Measurements from ENCODE around the gene RRP12.

The RRP12 gene

DNA sequence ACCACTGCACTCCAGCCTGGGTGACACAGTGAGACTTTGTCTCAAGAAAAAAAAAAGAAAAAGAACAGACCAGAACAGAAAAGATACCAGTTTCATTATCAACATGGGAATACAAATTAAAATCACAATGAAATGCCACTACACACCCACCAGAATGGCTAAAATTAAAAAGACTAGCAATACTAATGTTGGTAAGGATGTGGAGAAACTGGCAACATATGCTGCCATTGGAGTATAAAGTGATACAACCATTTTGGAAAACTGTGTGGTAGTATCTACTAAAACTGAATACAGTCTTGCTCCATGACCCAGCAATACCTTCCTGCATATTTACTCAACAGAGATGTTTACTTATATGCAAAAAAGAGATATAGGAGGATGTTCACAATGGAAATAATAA, 2.9 kb upstream of the RRP12 start:
- no peaks in the 10 kb centered on the region for H3K4me1 ChIP-seq
- H3K36me3 ChIP-seq, result peaks cover 2% of the 10 kb centered on the region; the same call in 1 of the 2 replicates
- TF ChIP-seq, protein P1, sequence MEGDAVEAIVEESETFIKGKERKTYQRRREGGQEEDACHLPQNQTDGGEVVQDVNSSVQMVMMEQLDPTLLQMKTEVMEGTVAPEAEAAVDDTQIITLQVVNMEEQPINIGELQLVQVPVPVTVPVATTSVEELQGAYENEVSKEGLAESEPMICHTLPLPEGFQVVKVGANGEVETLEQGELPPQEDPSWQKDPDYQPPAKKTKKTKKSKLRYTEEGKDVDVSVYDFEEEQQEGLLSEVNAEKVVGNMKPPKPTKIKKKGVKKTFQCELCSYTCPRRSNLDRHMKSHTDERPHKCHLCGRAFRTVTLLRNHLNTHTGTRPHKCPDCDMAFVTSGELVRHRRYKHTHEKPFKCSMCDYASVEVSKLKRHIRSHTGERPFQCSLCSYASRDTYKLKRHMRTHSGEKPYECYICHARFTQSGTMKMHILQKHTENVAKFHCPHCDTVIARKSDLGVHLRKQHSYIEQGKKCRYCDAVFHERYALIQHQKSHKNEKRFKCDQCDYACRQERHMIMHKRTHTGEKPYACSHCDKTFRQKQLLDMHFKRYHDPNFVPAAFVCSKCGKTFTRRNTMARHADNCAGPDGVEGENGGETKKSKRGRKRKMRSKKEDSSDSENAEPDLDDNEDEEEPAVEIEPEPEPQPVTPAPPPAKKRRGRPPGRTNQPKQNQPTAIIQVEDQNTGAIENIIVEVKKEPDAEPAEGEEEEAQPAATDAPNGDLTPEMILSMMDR (IDR thresholded peaks at IDR 0.05; ENCODE audit: low read depth, low read length), result no peak
- H3K4me3 ChIP-seq (ENCODE audit: low read depth, low read length), result no peak overlapping the region
- no peaks in the 10 kb centered on the region for H3K9me3 ChIP-seq
- DNase-seq, result no peak
- H3K27me3 ChIP-seq, result no peaks in the 10 kb centered on the region

DNA sequence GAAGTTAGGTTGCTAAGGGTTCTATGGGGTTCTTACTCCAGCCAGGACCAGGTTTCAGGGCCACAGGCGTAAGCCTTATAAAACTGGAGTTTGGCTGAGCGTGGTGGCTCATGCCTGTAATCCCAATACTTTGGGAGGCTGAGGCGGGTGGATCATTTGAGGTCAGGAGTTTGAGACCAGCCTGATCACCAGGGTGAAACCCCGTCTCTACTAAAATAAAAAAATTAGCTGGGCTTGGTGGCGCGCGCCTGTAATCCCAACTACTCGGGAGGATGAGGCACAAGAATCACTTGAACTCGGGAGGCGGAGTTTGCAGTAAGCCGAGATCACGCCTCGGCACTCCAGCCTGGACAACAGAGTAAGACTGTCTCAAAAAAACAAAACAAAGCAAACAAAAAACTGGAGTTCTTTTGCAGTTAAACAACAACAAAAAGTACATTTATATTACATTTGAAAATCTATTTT, 347 bp upstream of the RRP12 start:
- TF ChIP-seq, protein P1 (IDR thresholded peaks at IDR 0.05; ENCODE audit: low read depth, low read length), result no peak
- Histone ChIP-seq H3K9me3 (no peaks in the 10 kb centered on the region), H3K36me3 (peaks cover 12% of the 10 kb centered on the region), H3K4me1 (no peaks in the 10 kb centered on the region), H3K27me3 (no peaks in the 10 kb centered on the region), H3K4me3 (ENCODE audit: low read depth, low read length) (peak overlapping the region; percentile 89)
- DNase-seq, result no peak

DNA sequence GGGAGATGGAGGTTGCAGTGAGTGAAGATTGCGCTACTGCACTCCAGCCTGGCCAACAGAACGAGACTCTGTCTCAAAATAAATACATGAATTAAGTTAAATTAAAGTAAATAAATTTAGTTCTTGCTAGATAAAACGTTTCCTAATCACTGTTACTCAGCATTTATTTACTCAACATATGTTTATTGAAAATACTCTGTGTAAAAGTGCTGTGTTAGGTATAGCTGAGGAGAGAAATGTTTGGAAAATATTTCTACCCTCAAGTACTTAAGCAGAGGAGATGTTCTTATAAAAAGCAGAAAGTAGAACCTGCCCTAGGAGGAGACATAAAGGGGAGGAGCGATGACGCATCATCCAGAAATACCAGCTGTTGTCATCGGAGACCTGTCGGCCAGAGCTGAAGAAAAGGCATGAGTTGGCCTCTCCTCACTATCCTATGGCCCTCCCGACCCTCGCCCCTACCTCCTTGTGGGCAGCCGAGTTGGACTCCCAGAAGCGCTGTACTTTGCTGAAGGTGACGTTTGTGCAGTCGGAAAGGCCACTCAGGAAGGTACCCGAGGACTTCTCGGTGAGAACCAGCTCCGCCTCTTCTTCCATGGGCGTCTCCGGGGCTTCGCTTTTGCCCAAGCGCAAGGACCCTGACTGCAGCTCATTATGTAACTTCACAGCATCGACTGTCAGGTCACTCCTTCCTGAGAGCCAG, 1.1 kb downstream of the RRP12 start:
- Histone ChIP-seq H3K9me3 (no peaks in the 10 kb centered on the region), H3K27me3 (no peaks in the 10 kb centered on the region), H3K4me1 (no peaks in the 10 kb centered on the region), H3K4me3 (ENCODE audit: low read depth, low read length) (peak overlapping the region; percentile 89), H3K36me3 (peaks cover 23% of the 10 kb centered on the region)
- peak; percentile 37 for DNase-seq
- TF ChIP-seq, protein P1 (IDR thresholded peaks at IDR 0.05; ENCODE audit: low read depth, low read length), result no peak

DNA sequence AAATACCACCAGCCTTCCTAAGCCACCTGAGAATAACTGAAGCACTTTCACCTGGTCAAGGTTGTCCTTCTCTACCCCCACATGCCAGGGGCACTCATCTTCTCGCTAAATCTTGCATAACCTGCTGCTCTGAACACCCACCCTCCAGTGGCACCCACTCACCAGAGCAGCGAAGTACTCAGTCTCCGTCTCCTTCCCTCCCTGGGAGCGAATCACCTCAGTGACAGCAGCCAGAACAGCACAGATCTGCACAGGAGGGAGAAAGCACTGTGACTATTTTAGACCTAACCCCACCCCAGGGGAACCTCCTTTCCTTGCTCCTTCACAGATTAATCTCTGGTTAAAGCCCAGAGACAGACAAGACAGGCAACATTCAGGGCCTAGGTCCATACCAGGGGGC, 5.1 kb downstream of the RRP12 start:
- no peaks in the 10 kb centered on the region for H3K9me3 ChIP-seq
- H3K27me3 ChIP-seq, result no peaks in the 10 kb centered on the region
- H3K4me1 ChIP-seq, result no peaks in the 10 kb centered on the region
- peaks cover 41% of the 10 kb centered on the region for H3K36me3 ChIP-seq
- TF ChIP-seq, protein P1 (IDR thresholded peaks at IDR 0.05; ENCODE audit: low read depth, low read length), result no peak
- H3K4me3 ChIP-seq (ENCODE audit: low read depth, low read length), result no peak overlapping the region
- no peak for DNase-seq

DNA sequence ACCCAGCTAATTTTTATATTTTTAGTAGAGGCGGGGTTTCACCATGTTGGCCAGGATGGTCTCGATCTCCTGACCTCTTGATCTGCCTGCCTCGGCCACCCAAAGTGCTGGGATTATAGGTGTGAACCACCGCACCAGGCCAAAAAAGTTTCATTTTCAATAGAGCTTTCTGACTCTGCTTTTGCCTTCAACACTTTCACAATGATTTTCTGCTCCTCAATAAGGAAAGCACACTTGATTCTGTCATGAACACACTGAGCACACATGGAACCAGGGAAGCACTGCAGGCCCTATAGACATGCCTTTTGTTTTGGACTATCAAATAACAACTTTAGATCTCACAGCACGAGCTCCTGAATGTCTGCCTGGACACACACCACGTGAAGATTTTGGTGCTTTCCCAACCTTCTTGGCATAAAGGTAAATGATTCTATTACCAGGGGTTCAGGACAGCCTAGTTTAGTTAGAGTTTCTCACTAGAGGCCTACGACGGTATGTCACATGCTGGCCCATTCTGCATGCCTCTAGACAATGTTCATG, 8.0 kb downstream of the RRP12 start:
- no peak overlapping the region for H3K4me3 ChIP-seq (ENCODE audit: low read depth, low read length)
- H3K36me3 ChIP-seq, result peaks cover 57% of the 10 kb centered on the region
- H3K9me3 ChIP-seq, result no peaks in the 10 kb centered on the region
- H3K27me3 ChIP-seq, result no peaks in the 10 kb centered on the region
- no peaks in the 10 kb centered on the region for H3K4me1 ChIP-seq
- no peak for DNase-seq
- TF ChIP-seq, protein P1 (IDR thresholded peaks at IDR 0.05; ENCODE audit: low read depth, low read length), result no peak

DNA sequence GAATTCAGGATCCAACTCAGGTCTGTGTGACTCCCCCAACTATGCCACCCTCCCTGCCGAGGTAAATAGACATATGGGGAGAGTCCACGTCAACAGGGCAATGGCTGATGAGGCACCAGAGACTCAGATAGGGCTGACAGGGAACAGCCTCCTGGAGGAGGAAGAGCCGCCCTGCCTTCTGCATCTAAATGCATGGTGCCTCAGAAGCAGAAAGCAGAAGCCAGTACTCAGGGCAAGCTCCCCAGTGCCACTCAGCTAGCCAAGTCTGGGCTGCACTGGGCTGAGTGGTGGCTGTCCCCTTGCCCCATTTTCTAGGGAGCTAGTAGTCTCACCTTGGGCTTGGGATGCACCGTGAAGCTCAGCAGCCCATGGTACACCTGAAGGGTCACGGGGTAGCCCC, 11.0 kb downstream of the RRP12 start:
- peaks cover 50% of the 10 kb centered on the region for H3K36me3 ChIP-seq
- TF ChIP-seq, protein P1 (IDR thresholded peaks at IDR 0.05; ENCODE audit: low read depth, low read length), result no peak
- no peaks in the 10 kb centered on the region for H3K27me3 ChIP-seq
- H3K4me3 ChIP-seq (ENCODE audit: low read depth, low read length), result no peak overlapping the region
- no peak for DNase-seq
- no peaks in the 10 kb centered on the region for H3K9me3 ChIP-seq
- no peaks in the 10 kb centered on the region for H3K4me1 ChIP-seq
